HepG2 (cell line): ENCODE measurements around the gene KNL1. TPM values are rescaled to one million over a fixed set of nuclear protein-coding genes. Genes with fewer than 3 reads are reported as not detected.
A peak's percentile ranks its signal among the peaks of the same experiment; 100 is the strongest.

Source experiments
- CEBPG ChIP-seq: IDR thresholded peaks from 2 replicates; pipeline ENCODE4 v1.6.1; 2016
- CHD2 ChIP-seq: IDR thresholded peaks from 2 replicates; pipeline ENCODE4 v1.6.1; 2011; ENCODE audit warnings: low read depth, low read length, improper control_type of control experiment
- FOXP1 ChIP-seq, 2 experiments: fragments of 450-650 bp in 1 of 2; IDR thresholded peaks; 2 replicates each; pipeline ENCODE4 v1.6.1; 2017 to 2018; ENCODE audit warnings: antibody characterized with exemption in 1 of 2
- GPN1 ChIP-seq: sonication (generic); formaldehyde crosslinking; IDR thresholded peaks from 2 replicates; pipeline ENCODE4 v1.5.1; 2020; ENCODE audit warnings: missing genetic modification reagents, borderline replicate concordance
- HOXA3 ChIP-seq: sonication (generic); formaldehyde crosslinking; IDR thresholded peaks from 2 replicates; pipeline ENCODE4 v1.5.0; 2020; ENCODE audit warnings: missing genetic modification reagents
- HOXA9 ChIP-seq: sonication (generic); formaldehyde crosslinking; IDR thresholded peaks from 2 replicates; pipeline ENCODE4 v1.8.1; 2022; ENCODE audit warnings: missing genetic modification reagents, mild to moderate bottlenecking, moderate library complexity, borderline replicate concordance
- MTA1 ChIP-seq: sonication (generic); formaldehyde crosslinking; IDR thresholded peaks from 2 replicates; pipeline ENCODE4 v1.4.0; 2020; ENCODE audit warnings: missing genetic modification reagents, mild to moderate bottlenecking, borderline replicate concordance
- NFKB2 ChIP-seq: sonication (generic); formaldehyde crosslinking; IDR thresholded peaks from 2 replicates; pipeline ENCODE4 v1.4.0; 2020; ENCODE audit warnings: missing genetic modification reagents, borderline replicate concordance
- NFYB ChIP-seq: sonication (generic); formaldehyde crosslinking; IDR thresholded peaks from 2 replicates; pipeline ENCODE4 v1.4.0; 2020; ENCODE audit warnings: missing genetic modification reagents
- PHF21A ChIP-seq: sonication (generic); formaldehyde crosslinking; IDR thresholded peaks from 2 replicates; pipeline ENCODE4 v1.5.0; 2020; ENCODE audit warnings: mild to moderate bottlenecking, missing genetic modification reagents
- POLR2AphosphoS5 ChIP-seq: IDR thresholded peaks from 2 replicates; pipeline ENCODE4 v1.6.1; 2012; ENCODE audit warnings: low read depth, low read length
- POLR2G ChIP-seq: fragments of 200-400 bp; formaldehyde crosslinking; IDR thresholded peaks from 2 replicates; pipeline ENCODE4 v1.6.1; 2018; ENCODE audit warnings: mild to moderate bottlenecking, low read depth, low read length, moderate library complexity
- SKI ChIP-seq: fragments of 450-650 bp; IDR thresholded peaks from one replicate; pipeline ENCODE4 v1.6.1; 2018; ENCODE audit warnings: mild to moderate bottlenecking; ENCODE audit not compliant: partially characterized antibody
- STAT5B ChIP-seq: sonication (generic); formaldehyde crosslinking; IDR thresholded peaks from 2 replicates; pipeline ENCODE4 v1.4.0; 2020; ENCODE audit warnings: missing genetic modification reagents
- TARDBP ChIP-seq: sonication (generic); formaldehyde crosslinking; IDR thresholded peaks from 2 replicates; pipeline ENCODE4 v1.8.0; 2022; ENCODE audit warnings: mild to moderate bottlenecking, missing genetic modification reagents
- YEATS2 ChIP-seq: sonication (generic); formaldehyde crosslinking; IDR thresholded peaks from 2 replicates; pipeline ENCODE4 v1.4.0; 2020; ENCODE audit warnings: missing genetic modification reagents, borderline replicate concordance
- ZNF274 ChIP-seq: sonication (generic); formaldehyde crosslinking; IDR thresholded peaks from 2 replicates; pipeline ENCODE4 v1.5.1; 2020; ENCODE audit warnings: mild to moderate bottlenecking, missing genetic modification reagents
- ZNF441 ChIP-seq: sonication (generic); formaldehyde crosslinking; IDR thresholded peaks from 2 replicates; pipeline ENCODE4 v1.7.0; 2021; ENCODE audit warnings: missing genetic modification reagents, borderline replicate concordance
- ZNF510 ChIP-seq: sonication (generic); formaldehyde crosslinking; IDR thresholded peaks from 2 replicates; pipeline ENCODE4 v1.4.0; 2020; ENCODE audit warnings: low read depth, mild to moderate bottlenecking, missing genetic modification reagents
- ZSCAN12 ChIP-seq: sonication (generic); formaldehyde crosslinking; IDR thresholded peaks from 2 replicates; pipeline ENCODE4 v1.9.0; 2021; ENCODE audit warnings: mild to moderate bottlenecking, missing genetic modification reagents
- polyA plus RNA-seq, 8 experiments: library from polyadenylated mRNA; depleted of rRNA in 3 of 8; stranded (reverse) in 7 of 8; unstranded in 1 of 8; fragments of >200 nt; fragmentation: Illumina TruSeq in 4 of 8; extraction: Trizol in 4 of 8; gene quantifications; 2 replicates each; pipeline versions ENCODE4 v1.2.1 to v1.2.3, GENCODE V29; 2011 to 2016; ENCODE audit warnings: low read depth in 4 of 8, missing spikeins in 1 of 8, mixed read lengths in 1 of 8; ENCODE audit not compliant: insufficient read depth in 1 of 8
- total RNA-seq, 5 experiments: library from RNA; depleted of rRNA; stranded (reverse); fragments of >200 nt; fragmentation: Illumina TruSeq; extraction: Trizol; gene quantifications; 2 replicates each; pipeline ENCODE4 v1.2.3, GENCODE V29; 2016; ENCODE audit warnings: low read depth in 1 of 5
- TF ChIP-seq, protein P1 (sequence below): sonication (generic); formaldehyde crosslinking; IDR thresholded peaks from 2 replicates; pipeline ENCODE4 v1.4.0; 2020; ENCODE audit warnings: missing genetic modification reagents
- TF ChIP-seq, protein P2 (sequence below): sonication (generic); formaldehyde crosslinking; IDR thresholded peaks from 2 replicates; pipeline ENCODE4 v1.9.0; 2021; ENCODE audit warnings: missing genetic modification reagents, borderline replicate concordance
- TF ChIP-seq, protein P3 (sequence below): sonication (generic); formaldehyde crosslinking; IDR thresholded peaks from 2 replicates; pipeline ENCODE4 v1.5.0; 2020; ENCODE audit warnings: missing genetic modification reagents

The KNL1 gene
- total and polyA plus RNA-seq, 2 of the 13 experiments (the other 11 are each of a cell fraction or from before 2014, with no cell fraction given): 8.0 to 21.4 TPM

DNA sequence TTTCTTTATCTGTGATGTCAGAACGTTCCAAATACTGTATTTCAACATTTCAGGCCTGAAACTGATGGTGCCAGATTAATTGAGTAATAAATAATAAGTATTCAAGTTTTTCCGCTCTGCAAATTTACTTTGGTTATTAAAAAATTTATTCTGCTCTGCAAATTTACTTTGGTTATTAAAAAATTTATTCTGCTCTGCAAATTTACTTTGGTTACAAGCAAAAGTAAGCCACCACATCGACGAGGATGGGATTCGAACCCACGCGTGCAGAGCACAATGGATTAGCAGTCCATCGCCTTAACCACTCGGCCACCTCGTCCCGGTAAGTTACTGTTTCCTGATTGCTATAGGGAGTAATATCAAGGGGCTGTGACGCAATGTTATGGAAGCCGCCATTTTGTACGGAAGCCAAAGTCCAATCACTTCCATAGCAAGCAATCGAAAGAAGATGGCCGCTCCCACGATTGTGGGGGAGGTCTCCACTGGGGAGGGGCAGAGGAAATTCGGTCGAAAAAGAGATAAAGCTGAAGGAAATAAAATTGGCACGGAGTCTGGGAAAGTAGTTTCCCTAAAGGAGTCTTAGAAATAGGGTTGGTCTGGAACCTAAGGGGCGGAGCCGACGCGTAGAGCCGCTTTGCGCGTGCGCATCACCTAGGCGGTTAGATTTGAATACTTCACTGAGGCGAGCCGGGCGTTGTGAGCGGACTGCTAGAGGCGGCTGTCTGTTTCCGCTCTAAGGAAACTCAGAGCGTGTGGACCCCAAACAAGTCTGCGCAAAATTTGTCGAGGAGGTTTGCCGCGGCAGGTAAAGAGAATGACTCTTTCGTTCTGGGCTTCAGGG lies at the start of gene KNL1 (continued):
- TF ChIP-seq HOXA3 (CRISPR knock-in tag) (peak; percentile 99), ZSCAN12 (CRISPR knock-in tag) (no peak), YEATS2 (CRISPR knock-in tag) (peak; percentile 68; the same call in 1 of the 2 replicates), MTA1 (CRISPR knock-in tag) (no peak; the same call in 1 of the 2 replicates), TARDBP (CRISPR knock-in tag) (peak; percentile 16; the same call in 1 of the 2 replicates), ZNF441 (CRISPR knock-in tag) (peak; percentile 36), ZNF274 (peak; percentile 52; the same call in 1 of the 2 replicates), CHD2 (no peak), NFKB2 (CRISPR knock-in tag) (no peak), CEBPG (CRISPR knock-in tag) (peak; percentile 100), ZNF510 (no peak), PHF21A (CRISPR knock-in tag) (peak; percentile 69; the same call in 1 of the 2 replicates), NFYB (CRISPR knock-in tag) (peak; percentile 54), HOXA9 (CRISPR knock-in tag) (no peak; the same call in 1 of the 2 replicates), FOXP1 (IDR thresholded peaks at IDR 0.05) (no peak), FOXP1 (CRISPR knock-in tag; IDR thresholded peaks at IDR 0.05) (no peak), GPN1 (CRISPR knock-in tag) (no peak), POLR2AphosphoS5 (peak; percentile 64), STAT5B (CRISPR knock-in tag) (0 out of 2 replicates have a peak, but pooled peaks have one; percentile 79), SKI (no peak), POLR2G (peak; percentile 69)
- TF ChIP-seq, protein P1, sequence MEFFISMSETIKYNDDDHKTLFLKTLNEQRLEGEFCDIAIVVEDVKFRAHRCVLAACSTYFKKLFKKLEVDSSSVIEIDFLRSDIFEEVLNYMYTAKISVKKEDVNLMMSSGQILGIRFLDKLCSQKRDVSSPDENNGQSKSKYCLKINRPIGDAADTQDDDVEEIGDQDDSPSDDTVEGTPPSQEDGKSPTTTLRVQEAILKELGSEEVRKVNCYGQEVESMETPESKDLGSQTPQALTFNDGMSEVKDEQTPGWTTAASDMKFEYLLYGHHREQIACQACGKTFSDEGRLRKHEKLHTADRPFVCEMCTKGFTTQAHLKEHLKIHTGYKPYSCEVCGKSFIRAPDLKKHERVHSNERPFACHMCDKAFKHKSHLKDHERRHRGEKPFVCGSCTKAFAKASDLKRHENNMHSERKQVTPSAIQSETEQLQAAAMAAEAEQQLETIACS (CRISPR knock-in tag): no peak
- TF ChIP-seq, protein P2, sequence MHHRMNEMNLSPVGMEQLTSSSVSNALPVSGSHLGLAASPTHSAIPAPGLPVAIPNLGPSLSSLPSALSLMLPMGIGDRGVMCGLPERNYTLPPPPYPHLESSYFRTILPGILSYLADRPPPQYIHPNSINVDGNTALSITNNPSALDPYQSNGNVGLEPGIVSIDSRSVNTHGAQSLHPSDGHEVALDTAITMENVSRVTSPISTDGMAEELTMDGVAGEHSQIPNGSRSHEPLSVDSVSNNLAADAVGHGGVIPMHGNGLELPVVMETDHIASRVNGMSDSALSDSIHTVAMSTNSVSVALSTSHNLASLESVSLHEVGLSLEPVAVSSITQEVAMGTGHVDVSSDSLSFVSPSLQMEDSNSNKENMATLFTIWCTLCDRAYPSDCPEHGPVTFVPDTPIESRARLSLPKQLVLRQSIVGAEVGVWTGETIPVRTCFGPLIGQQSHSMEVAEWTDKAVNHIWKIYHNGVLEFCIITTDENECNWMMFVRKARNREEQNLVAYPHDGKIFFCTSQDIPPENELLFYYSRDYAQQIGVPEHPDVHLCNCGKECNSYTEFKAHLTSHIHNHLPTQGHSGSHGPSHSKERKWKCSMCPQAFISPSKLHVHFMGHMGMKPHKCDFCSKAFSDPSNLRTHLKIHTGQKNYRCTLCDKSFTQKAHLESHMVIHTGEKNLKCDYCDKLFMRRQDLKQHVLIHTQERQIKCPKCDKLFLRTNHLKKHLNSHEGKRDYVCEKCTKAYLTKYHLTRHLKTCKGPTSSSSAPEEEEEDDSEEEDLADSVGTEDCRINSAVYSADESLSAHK (CRISPR knock-in tag): no peak
- TF ChIP-seq, protein P3, sequence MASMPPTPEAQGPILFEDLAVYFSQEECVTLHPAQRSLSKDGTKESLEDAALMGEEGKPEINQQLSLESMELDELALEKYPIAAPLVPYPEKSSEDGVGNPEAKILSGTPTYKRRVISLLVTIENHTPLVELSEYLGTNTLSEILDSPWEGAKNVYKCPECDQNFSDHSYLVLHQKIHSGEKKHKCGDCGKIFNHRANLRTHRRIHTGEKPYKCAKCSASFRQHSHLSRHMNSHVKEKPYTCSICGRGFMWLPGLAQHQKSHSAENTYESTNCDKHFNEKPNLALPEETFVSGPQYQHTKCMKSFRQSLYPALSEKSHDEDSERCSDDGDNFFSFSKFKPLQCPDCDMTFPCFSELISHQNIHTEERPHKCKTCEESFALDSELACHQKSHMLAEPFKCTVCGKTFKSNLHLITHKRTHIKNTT (CRISPR knock-in tag): peak; percentile 90; the same call in 1 of the 2 replicates
